Activated CD8-positive, alpha-beta memory T cell treated with anti-CD3 and anti-CD28 coated beads for 36 hours (primary cell): Measurements from ENCODE around the gene CDYL. TPM values are rescaled to one million over a fixed set of nuclear protein-coding genes. Genes with fewer than 3 reads are reported as not detected.
"Not testable (repeated sequence)": the region's sequence is repeated elsewhere in the genome, so short reads cannot be mapped to it uniquely, and the experiment has no call there.

Experiments used
- CTCF ChIA-PET: fragments of 350-600 bp; sonication (Branson Sonifier 250); formaldehyde crosslinking; loops from one replicate; lab custom pipeline; 2021; ENCODE audit warnings: antibody characterized with exemption; lab: Charles Lee
- POLR2A ChIA-PET: fragments of 350-600 bp; sonication (Branson Sonifier 250); formaldehyde crosslinking; loops from one replicate; lab custom pipeline; 2021; ENCODE audit warnings: antibody characterized with exemption; lab: Charles Lee
- total RNA-seq, 2 experiments: library from RNA; stranded (reverse); gene quantifications; one replicate each; pipeline ENCODE4 v1.2.3, GENCODE V29; 2021

Gene CDYL
- total RNA-seq, 2 experiments from 2014 or later, result 34.3 to 35.6 TPM

- POLR2A ChIA-PET, result no interaction called here
- CTCF ChIA-PET, result interaction anchor here (0.7 kb wide), 1 partner anchor 749 kb away, joined by 3 read pairs; no protein-coding TSS in a partner anchor
Measured at GRCh38 chr6:4817551-4817950, 41.3 kb downstream of the CDYL start.

- ChIA-PET POLR2A (interaction anchor here (0.5 kb wide), 1 partner anchor 11 kb away, joined by 5 read pairs; no protein-coding TSS in a partner anchor), CTCF (interaction anchor here (0.5 kb wide), 1 partner anchor 461 kb away, joined by 5 read pairs; no protein-coding TSS in a partner anchor)
Measured at GRCh38 chr6:4818272-4818938, 42.2 kb downstream of the CDYL start.

GRCh38 chr6:4819706-4820283, 43.6 kb downstream of the CDYL start:
- POLR2A ChIA-PET, result no interaction called here

GRCh38 chr6:4820704-4821276, 44.6 kb downstream of the CDYL start:
- CTCF ChIA-PET, result interaction anchor here (0.6 to 1.2 kb wide), 2 partner anchors 27 to 44 kb away, joined by 3 read pairs; partner anchors contain the start of gene CDYL

More at GRCh38 chr6:4819706-4820283, 43.6 kb downstream of the CDYL start:
- CTCF ChIA-PET, result no interaction called here

GRCh38 chr6:4822476-4822875, 46.3 kb downstream of the CDYL start:
- ChIA-PET POLR2A (no interaction called here), CTCF (no interaction called here)

More at GRCh38 chr6:4820704-4821276, 44.6 kb downstream of the CDYL start:
- POLR2A ChIA-PET, result interaction anchor here (0.6 kb wide), 1 partner anchor 89 kb away, joined by 4 read pairs; no protein-coding TSS in a partner anchor

GRCh38 chr6:4828187-4828698, 52.0 kb downstream of the CDYL start:
- ChIA-PET CTCF (no interaction called here), POLR2A (no interaction called here)

GRCh38 chr6:4829089-4829488, 52.9 kb downstream of the CDYL start:
- ChIA-PET POLR2A (no interaction called here), CTCF (no interaction called here)

- CTCF ChIA-PET, POLR2A ChIA-PET: not testable (repeated sequence)
Measured at GRCh38 chr6:4835540-4835939, 59.3 kb downstream of the CDYL start.

- CTCF ChIA-PET, result no interaction called here
Measured at GRCh38 chr6:4840169-4840568, 64.0 kb downstream of the CDYL start.

GRCh38 chr6:4844108-4844507, 67.9 kb downstream of the CDYL start:
- ChIA-PET CTCF (no interaction called here), POLR2A (no interaction called here)

More at GRCh38 chr6:4840169-4840568, 64.0 kb downstream of the CDYL start:
- POLR2A ChIA-PET, result no interaction called here

GRCh38 chr6:4846387-4846786, 70.2 kb downstream of the CDYL start:
- ChIA-PET POLR2A (no interaction called here), CTCF (no interaction called here)

GRCh38 chr6:4848382-4849068, 72.3 kb downstream of the CDYL start:
- ChIA-PET CTCF (interaction anchor here (0.6 kb wide), 1 partner anchor 27 kb away, joined by 3 read pairs; no protein-coding TSS in a partner anchor), POLR2A (no interaction called here)

- ChIA-PET POLR2A (no interaction called here), CTCF (no interaction called here)
Measured at GRCh38 chr6:4849226-4850022, 73.2 kb downstream of the CDYL start.

- ChIA-PET CTCF (interaction anchor here (0.6 kb wide), 1 partner anchor 63 kb away, joined by 3 read pairs; no protein-coding TSS in a partner anchor), POLR2A (no interaction called here)
Measured at GRCh38 chr6:4851035-4851434, 74.8 kb downstream of the CDYL start.

- POLR2A ChIA-PET, result not testable (repeated sequence)
- CTCF ChIA-PET, result interaction anchor here (0.6 kb wide), 1 partner anchor 9 kb away, joined by 3 read pairs; no protein-coding TSS in a partner anchor
Measured at GRCh38 chr6:4852186-4852585, 76.0 kb downstream of the CDYL start.

GRCh38 chr6:4852938-4853337, 76.7 kb downstream of the CDYL start:
- ChIA-PET POLR2A (no interaction called here), CTCF (interaction anchor here (0.6 kb wide), 1 partner anchor 9 kb away, joined by 3 read pairs; no protein-coding TSS in a partner anchor)

- POLR2A ChIA-PET, result no interaction called here
- CTCF ChIA-PET, result no interaction called here
Measured at GRCh38 chr6:4853349-4853748, 77.1 kb downstream of the CDYL start.

- ChIA-PET POLR2A (no interaction called here), CTCF (no interaction called here)
Measured at GRCh38 chr6:4853782-4854511, 77.7 kb downstream of the CDYL start.
